HG03442 (cell line): Measurements from ENCODE around the gene MCF2L2.
A peak's percentile ranks its signal among the peaks of the same experiment; 100 is the strongest.

Source experiments
- ATAC-seq: cut with Tn5 transposase; IDR thresholded peaks from one replicate; pipeline ENCODE4 v1.9.1; 2021; ENCODE audit warnings: mild to moderate bottlenecking, moderate library complexity; ENCODE audit not compliant: unreplicated experiment

The MCF2L2 gene

GRCh38 chr3:183330881-183331280 is 97.5 kb downstream of the MCF2L2 start:
- ATAC-seq: no peak

- no peak for ATAC-seq
Measured at GRCh38 chr3:183329543-183329942, 98.9 kb downstream of the MCF2L2 start.

GRCh38 chr3:183328823-183329222 is 99.6 kb downstream of the MCF2L2 start:
- no peak for ATAC-seq

GRCh38 chr3:183328164-183328563 is 100.3 kb downstream of the MCF2L2 start:
- ATAC-seq: no peak

DNA sequence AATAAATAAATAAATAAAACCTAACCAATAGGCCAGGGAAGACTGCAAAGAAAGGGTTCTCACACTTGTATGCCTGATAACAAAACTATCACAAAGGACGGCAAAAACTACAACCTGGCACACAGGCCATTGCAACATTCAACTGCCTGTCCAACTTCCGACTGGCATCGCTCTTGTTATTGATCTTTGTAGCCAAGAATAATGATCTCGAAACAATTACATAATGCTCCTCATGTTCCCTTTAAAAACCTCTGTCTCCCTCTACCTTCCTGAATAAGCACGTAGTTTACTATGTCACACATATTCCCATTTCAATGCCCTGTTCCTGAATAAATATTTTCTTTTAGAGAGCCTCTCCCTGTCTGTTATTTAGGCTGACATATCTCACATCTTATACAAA is 101.1 kb downstream of the MCF2L2 start:
- no peak for ATAC-seq

DNA sequence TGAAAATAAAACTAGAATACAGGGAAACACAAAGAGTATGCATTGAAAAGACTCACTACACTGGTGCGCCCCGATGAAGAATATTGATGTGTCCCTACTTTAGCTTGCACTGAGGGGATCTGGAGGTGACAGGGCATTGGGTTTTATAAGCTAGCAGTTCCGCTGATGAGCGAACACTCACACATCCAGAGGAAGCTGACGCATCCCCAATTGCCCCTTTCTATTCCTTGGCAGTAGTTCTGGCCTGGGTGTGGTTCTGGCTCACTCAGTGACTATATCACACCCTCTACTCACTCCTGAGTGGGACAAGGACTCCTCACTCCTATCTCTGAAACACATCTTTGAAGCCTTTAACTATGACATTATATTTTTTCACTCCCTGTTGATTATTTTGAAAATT is 104.3 kb downstream of the MCF2L2 start:
- no peak for ATAC-seq

DNA sequence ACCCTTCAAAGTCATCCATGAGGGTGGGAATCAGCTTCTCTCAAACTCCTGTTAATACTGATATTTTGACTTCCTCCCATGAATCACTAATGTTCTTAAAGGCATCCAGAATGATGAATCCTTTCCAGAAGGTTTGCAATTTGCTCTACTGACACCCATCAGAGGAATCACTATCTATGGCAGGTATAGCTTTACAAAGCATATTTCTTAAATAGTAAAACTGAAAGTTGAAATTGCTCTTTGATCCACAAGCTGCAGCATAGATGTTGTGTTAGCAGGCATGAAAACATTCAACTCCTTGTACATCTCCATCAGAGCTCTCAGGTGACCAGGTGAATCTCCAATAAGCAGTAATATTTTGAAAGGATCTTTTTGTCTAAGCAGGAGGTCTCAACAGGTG is 109.0 kb downstream of the MCF2L2 start:
- no peak for ATAC-seq

DNA sequence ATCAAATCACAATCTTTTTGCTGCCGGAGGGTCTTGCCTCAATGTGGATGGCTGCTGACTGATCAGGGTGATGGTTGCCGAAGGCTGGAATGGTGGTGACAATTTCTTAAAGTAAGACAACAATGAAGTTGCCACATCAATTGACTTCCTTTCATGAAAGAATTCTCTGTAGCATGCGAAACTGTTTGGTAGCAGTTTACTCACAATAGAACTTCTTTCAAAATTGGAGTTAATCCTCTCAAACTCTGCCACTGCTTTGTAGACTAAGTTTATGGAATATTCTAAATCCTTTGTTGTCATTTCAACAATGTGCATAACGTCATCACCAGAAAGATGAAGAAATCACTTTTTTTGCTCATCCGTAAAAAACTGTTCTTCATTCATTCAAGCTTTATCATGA is 109.5 kb downstream of the MCF2L2 start:
- ATAC-seq: no peak

- ATAC-seq: no peak
Measured at GRCh38 chr3:183317886-183318865, 110.2 kb downstream of the MCF2L2 start.

DNA sequence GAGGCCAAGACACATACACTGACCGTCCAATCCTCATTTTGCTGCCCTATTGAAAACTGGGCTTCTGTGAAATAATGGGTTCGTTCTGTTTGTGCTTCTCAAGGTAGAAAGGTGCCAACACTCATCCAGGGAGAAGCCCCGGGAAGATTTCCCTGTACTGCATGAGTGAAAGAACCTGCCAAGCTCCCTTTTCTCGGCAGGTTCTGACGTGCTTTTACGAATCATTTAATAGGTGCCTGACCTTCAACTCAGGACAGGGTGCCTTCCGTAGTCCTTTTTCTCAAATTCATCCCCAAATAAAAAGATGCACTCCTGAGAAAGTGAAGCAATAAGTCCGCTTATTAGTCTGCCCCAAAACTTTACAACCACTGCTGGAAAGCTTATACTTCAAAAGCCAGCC is 111.1 kb downstream of the MCF2L2 start:
- no peak for ATAC-seq

DNA sequence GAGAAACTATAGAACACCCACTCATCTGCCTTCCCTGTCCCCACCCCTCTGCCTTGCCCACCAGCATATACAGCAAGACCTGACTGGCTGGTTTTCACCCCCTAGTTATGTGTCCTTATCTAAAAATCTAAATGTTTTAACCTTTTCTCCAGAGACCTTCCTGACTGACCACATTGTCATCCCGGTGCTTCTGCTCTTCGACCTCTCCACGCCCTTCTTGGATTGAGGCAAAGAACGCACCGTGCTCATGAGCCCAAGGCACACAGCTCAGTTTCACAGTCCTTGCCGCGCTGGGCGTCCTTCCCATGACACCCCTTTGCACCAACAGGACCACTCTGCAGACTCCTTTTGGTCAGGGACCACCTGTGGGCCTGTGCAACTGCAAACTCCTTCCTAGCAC is 112.7 kb downstream of the MCF2L2 start:
- ATAC-seq: no peak

- ATAC-seq: no peak
Measured at GRCh38 chr3:183313764-183314163, 114.7 kb downstream of the MCF2L2 start.

GRCh38 chr3:183313351-183313750 is 115.1 kb downstream of the MCF2L2 start:
- no peak for ATAC-seq

GRCh38 chr3:183312433-183312832 is 116.0 kb downstream of the MCF2L2 start:
- ATAC-seq: no peak

- ATAC-seq: no peak
Measured at GRCh38 chr3:183310936-183311335, 117.5 kb downstream of the MCF2L2 start.

DNA sequence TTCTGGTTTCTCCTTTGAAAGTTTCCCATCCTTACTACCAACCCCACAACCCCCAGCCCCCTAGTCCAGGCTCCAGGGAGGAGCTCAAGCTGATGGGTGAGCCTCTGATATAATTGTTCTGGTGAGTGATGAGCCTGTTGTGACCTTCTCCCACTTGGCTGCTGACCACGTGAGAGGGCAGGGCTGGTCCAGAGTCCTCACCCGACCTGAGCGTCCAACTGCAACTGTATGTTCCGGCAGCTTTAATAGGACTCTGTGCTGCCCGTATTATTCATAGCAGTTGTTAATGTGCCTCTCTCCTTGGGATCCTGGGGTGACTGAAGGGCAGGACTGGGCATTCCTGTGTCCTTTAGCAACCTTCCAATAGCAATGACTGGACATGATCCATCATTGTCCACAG is 119.1 kb downstream of the MCF2L2 start:
- no peak for ATAC-seq

GRCh38 chr3:183308751-183309150 is 119.7 kb downstream of the MCF2L2 start:
- no peak for ATAC-seq

DNA sequence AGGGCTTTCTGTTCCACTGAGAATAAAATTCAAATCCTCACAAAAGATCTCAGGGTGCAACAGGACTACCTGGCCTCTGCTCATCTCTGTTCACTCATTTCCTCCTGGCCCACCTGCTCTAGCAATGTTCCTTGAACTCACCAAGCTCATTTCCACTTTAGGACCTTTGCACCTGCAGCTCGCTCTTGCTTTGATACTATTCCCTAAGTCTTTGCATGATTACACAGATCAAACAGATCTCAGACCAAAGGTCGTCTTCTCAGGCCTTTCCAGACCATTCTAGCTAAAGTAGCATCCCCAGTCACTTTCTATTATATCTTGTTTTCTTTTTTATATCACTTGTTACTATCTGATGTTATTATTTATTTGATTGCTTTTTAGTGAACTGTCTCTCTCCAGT is 120.7 kb downstream of the MCF2L2 start:
- no peak for ATAC-seq

- ATAC-seq: peak; percentile 87
Measured at GRCh38 chr3:183306798-183307671, 121.4 kb downstream of the MCF2L2 start.

DNA sequence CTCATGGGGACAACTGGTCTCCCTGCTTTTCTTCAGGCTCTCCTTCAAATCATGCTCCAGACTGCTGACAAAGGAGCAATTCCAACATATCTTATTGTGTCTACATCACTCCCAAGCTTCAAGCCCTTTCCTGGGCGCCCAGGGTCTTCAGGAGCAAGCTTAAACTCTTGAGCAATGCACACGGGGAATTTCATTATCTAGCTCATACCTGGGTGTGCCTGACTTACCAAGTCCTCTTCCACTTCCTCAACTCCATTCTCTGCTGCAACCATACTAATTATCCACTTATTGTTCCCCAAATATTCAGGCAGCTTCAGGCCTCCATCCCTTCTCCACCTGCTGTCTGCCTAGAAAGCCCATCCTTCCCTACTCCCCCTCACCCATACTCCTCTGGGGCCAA is 124.7 kb downstream of the MCF2L2 start:
- ATAC-seq: no peak

DNA sequence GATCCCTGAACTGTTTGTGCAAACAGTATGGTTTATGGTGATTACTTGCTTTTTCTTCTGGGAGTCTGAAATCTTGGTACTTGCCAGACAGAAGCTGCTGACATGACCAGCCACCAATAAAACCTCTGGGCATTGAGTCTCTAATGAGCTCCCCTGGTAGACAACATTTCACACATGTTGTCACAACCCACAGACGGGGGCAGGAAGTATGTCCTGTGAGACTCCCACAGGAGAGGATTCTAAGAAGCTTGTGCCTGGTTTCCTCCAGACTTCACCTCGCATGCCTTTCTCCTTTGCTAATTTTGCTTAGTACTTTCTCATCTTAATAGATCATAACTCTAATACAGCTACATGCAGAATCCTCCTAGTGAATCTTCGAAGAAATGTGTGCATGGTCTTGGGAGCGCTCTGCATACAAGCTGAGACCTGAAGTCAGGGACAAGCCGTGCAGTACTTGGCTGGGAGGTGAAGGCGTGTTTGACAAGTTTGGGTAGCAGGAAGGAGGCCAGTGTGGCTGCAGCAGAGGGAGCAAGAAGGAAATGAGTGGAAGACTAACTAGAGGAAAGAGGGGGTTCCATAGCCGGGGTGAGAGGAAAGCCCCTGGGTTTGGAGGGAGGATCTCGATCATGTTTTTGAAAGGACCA is 126.4 kb downstream of the MCF2L2 start:
- ATAC-seq: no peak
